DND-41 (cell line): ENCODE data around the gene DPH6.

ENCODE experiments used
- CTCF ChIP-seq: IDR thresholded peaks from 2 replicates; pipeline ENCODE4 v1.5.1; 2012; ENCODE audit warnings: borderline replicate concordance, low read length, moderate library complexity, mild to moderate bottlenecking; ENCODE audit not compliant: poor library complexity, severe bottlenecking; ENCODE audit errors: extremely low read depth
- EZH2 ChIP-seq: IDR thresholded peaks from 3 replicates; pipeline ENCODE4 v1.6.1; 2012; ENCODE audit warnings: borderline replicate concordance, low read depth, mild to moderate bottlenecking, moderate library complexity, low read length, inconsistent platforms; ENCODE audit not compliant: severe bottlenecking

- TF ChIP-seq EZH2 (no peak), CTCF (no peak)
Observed at GRCh38 chr15:35560870-35561269, 14.9 kb upstream of the DPH6 start.
